Pancreas (tissue), 10 donors: ENCODE measurements around the gene TNS3. TPM values are rescaled to one million over a fixed set of nuclear protein-coding genes. Genes with fewer than 3 reads are reported as not detected.
"Not testable (repeated sequence)": the region's sequence is repeated elsewhere in the genome, so short reads cannot be mapped to it uniquely, and the experiment has no call there.

Experiments used
- ATAC-seq, 4 donors: fragments of 200-7000 bp; cut with Tn5 transposase; one replicate each; pipeline versions ENCODE4 v1.8.0 to v1.9.1; 2020; ENCODE audit warnings: mild to moderate bottlenecking in 4 of 4, moderate library complexity in 4 of 4
- DNase-seq, 6 donors: peaks; one replicate each; pipeline ENCODE4 v3.0.0-alpha.2; 2020
- FAIRE-seq: peaks from 2 replicates; lab custom pipeline; 2012; peaks lifted over from hg19 to GRCh38; lab: Jason Lieb, UNC
- H3K27ac ChIP-seq, 4 donors: fragments of 200-600 bp; sonication (generic); 1 replicate in 3 of 4; 2 replicates in 1 of 4; pipeline versions ENCODE4 v1.5.0 to v1.8.0; 2020
- H3K27me3 ChIP-seq, 4 donors: fragments of 200-600 bp; one replicate each; pipeline ENCODE4 v1.8.0; 2021
- H3K36me3 ChIP-seq, 3 donors: fragments of 200-600 bp; sonication (generic) in 1 of 3; one replicate each; pipeline versions ENCODE4 v1.5.0 to v1.8.0; 2020 to 2021
- H3K4me1 ChIP-seq, 3 donors: fragments of 200-600 bp; one replicate each; pipeline ENCODE4 v1.8.0; 2021
- H3K4me3 ChIP-seq, 4 donors: fragments of 200-600 bp; sonication (generic) in 2 of 4; one replicate each; pipeline versions ENCODE4 v1.5.0 to v1.8.0; 2020 to 2021
- H3K9me3 ChIP-seq, 4 donors: fragments of 200-600 bp; one replicate each; pipeline ENCODE4 v1.8.0; 2021
- WGBS, 2 donors: extraction: QIAGEN DNeasy Blood & Tissue Kit; methylation state at CpG; one replicate each; pipeline ENCODE4 v1.1.7; 2013; 5-methylcytosine and 5-hydroxymethylcytosine counted together
- intact Hi-C, 3 donors: fragments of 100-400 bp; cut with DNase I; formaldehyde crosslinking; loops; one replicate each; pipeline versions ENCODE4 v1.11.1 to v1.14.2; 2022
- polyA plus RNA-seq, 2 donors: library from polyadenylated mRNA; stranded (reverse); fragments of 200-250 nt; gene quantifications; one replicate each; pipeline ENCODE4 v1.2.3, GENCODE V29; 2013
- total RNA-seq, 6 donors: library from RNA; stranded (reverse); fragmentation: NEBNext Ultra II Directional in 4 of 6; extraction: Animal tissue kit (Norgen Biotek cat#: 25700) in 4 of 6; gene quantifications; one replicate each; pipeline versions ENCODE4 v1.2.1 to v1.2.4, GENCODE V29; 2021 to 2023
- TF ChIP-seq, protein P1 (sequence below), 4 donors: fragments of 200-600 bp; sonication (generic) in 3 of 4; IDR thresholded peaks; one replicate each; pipeline versions ENCODE4 v1.5.0 to v1.8.0; 2021; ENCODE audit warnings: antibody characterized with exemption in 4 of 4
- donor health status: healthy with polysubstance abuse.
- donor health status: DM: no; HTN: no; CAD: no; lungs with moderate emphysema.
- donor health status: DM: no; HTN: no; CAD: no.
- donor health status: control.
- donor health status: control.
- donor health status: Bipolar disorder and iron deficiency.
- donor health status: DM: yes; HTN: yes; CAD: no.
- donor health status: DM: no; HTN: no; CAD: no.
- donor health status: DM: no; HTN: no; CAD: no.
- donor health status: DM: yes; HTN: yes; CAD: no.

TNS3 gene
- total and polyA plus RNA-seq, 8 donors = 28.0 to 125 (median 91.2) TPM

DNA sequence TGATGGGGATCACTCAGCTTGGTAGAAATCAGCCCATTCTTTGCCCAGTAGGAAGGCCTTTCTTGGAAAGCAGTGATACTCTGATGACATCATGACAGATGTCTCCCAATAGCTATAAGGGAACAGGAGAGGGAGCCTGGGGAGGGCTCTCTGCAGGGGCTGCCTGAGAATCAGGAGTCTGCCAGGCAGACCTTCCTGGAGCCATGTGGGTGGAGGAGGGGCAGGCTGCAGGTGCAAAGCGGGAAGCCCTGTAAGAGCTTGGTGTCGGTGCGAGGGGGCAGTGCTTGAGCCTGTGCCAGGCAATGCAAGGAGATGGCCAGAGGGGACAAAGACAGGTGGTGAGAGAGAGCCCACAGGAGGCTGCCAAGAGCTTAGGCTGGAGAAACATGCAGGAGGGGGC is 5.0 kb upstream of the TNS3 start:
- H3K4me3 ChIP-seq = no peak overlapping the region
- DNase-seq = peak in 1 of 6 donors; percentile 58
- peak in 1 of 4 donors; percentile 8 for ATAC-seq
- no peak for FAIRE-seq
- no peak overlapping the region for H3K27ac ChIP-seq
- TF ChIP-seq, protein P1, sequence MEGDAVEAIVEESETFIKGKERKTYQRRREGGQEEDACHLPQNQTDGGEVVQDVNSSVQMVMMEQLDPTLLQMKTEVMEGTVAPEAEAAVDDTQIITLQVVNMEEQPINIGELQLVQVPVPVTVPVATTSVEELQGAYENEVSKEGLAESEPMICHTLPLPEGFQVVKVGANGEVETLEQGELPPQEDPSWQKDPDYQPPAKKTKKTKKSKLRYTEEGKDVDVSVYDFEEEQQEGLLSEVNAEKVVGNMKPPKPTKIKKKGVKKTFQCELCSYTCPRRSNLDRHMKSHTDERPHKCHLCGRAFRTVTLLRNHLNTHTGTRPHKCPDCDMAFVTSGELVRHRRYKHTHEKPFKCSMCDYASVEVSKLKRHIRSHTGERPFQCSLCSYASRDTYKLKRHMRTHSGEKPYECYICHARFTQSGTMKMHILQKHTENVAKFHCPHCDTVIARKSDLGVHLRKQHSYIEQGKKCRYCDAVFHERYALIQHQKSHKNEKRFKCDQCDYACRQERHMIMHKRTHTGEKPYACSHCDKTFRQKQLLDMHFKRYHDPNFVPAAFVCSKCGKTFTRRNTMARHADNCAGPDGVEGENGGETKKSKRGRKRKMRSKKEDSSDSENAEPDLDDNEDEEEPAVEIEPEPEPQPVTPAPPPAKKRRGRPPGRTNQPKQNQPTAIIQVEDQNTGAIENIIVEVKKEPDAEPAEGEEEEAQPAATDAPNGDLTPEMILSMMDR (IDR thresholded peaks at IDR 0.05) = no peak
- H3K4me1 ChIP-seq = peaks cover 0 to 3% (median 0%) of the 10 kb centered on the region in 3 donors
- WGBS, 2 donors = 75 to 76% methylated on average over 3 of the region's 3 CpGs
- no peaks in the 10 kb centered on the region for H3K27me3 ChIP-seq
- no peaks in the 10 kb centered on the region for H3K36me3 ChIP-seq
- no peaks in the 10 kb centered on the region for H3K9me3 ChIP-seq
- intact Hi-C loops = no loop called here

DNA sequence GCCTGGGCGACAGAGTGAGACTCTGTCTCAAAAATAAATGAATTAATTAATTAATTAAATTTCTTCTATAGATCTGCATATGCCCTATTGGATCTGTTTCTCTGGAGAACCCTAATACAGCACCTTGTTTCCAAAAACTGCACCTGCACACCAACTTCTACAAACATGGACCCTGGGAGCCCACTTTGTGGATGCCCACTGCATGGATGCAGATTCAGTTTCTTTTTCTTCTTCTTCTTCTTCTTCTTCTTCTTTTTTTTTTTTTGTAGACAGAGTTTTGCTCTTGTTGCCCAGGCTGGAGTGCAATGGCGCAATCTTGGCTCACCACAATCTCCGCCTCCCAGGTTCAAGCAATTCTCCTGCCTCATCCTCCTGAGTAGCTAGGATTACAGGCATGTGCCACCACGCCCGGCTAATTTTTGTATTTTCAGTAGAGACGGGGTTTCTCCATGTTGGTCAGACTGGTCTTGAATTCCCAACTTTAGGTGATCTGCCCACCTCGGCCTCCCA is 4.3 kb upstream of the TNS3 start:
- H3K9me3 ChIP-seq, H3K27me3 ChIP-seq, DNase-seq, intact Hi-C loops, ATAC-seq, H3K4me3 ChIP-seq, FAIRE-seq, H3K36me3 ChIP-seq, H3K27ac ChIP-seq, H3K4me1 ChIP-seq: not testable (repeated sequence)
- WGBS, 2 donors = 92 to 95% methylated on average over 7 of the region's 7 CpGs

DNA sequence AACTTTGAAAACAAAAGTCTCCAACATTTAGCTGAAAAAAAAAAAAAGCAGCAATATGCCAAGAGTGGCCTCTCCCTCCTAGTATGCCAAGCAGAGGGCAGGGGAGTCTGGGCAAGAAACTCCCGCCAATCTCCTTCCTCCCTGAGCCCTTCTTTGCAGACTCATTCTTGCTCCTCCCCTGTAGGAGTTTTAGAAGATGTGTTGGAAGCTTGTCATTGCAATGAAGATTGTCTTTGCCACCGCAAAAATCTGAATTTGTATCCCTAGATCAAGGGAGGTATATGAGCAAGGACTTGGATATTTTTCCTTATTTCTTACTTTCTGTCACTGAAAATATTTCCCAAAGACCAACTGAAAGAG is 2.6 kb upstream of the TNS3 start:
- no peak for FAIRE-seq
- TF ChIP-seq, protein P1 (IDR thresholded peaks at IDR 0.05) = no peak
- peaks cover 0 to 12% (median 8%) of the 10 kb centered on the region in 3 donors for H3K4me1 ChIP-seq

DNA sequence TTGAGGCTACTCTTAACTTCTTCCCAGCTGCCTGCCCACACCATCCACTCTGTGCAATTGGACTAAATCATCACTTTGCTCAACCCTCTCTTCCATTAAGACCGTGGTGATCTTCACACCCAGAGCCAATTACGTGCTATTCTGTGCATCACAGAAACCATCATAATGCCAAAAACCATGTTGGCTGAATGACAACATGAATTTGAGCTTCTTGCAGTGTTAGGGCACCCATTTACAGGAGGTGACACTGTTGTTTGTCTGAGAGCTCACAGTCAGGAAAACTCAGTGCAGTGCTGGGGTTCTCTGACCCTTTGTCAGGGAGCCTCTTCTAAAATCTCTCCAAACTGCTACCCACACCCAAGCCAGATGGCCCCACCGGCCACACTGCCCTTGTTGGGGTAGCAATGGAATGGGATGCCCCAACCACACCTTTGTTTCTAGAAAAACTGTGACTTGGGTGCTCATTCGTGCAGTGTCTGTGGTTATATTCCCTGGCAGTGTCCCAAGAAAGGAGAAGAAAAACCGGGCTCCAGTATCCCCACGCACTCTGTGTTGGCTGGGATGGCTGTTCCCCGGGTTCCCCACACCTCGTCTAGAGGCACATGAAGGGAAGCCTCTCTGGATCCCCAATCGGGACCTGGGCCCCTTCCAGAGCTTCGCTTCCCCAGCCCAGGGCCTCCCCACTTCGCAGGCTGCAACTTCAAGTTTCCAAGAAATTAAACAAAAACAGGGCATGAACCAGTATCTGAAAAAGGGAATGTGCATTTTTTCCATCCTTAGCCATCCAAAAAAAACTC is 2.0 kb upstream of the TNS3 start:
- 81 to 86% methylated on average over 11 of the region's 11 CpGs for WGBS, 2 donors
- Histone ChIP-seq H3K36me3 (no peaks in the 10 kb centered on the region), H3K9me3 (no peaks in the 10 kb centered on the region), H3K4me3 (no peak overlapping the region), H3K27ac (no peak overlapping the region), H3K4me1 (peaks cover 5 to 17% (median 14%) of the 10 kb centered on the region in 3 donors), H3K27me3 (no peaks in the 10 kb centered on the region)
- ATAC-seq (no peak), FAIRE-seq (no peak), DNase-seq (peak in 1 of 6 donors; percentile 30)
- intact Hi-C loops = no loop called here
- TF ChIP-seq, protein P1 (IDR thresholded peaks at IDR 0.05) = no peak

More for the DNA sequence above, 2.6 kb upstream of the TNS3 start:
- Histone ChIP-seq H3K27ac (no peak overlapping the region), H3K9me3 (no peaks in the 10 kb centered on the region), H3K27me3 (no peaks in the 10 kb centered on the region), H3K36me3 (no peaks in the 10 kb centered on the region), H3K4me3 (no peak overlapping the region)
- peak in 1 of 6 donors; percentile 1 for DNase-seq
- intact Hi-C loops = no loop called here
- WGBS, 2 donors = 88 to 100% methylated on average over 2 of the region's 2 CpGs
- no peak for ATAC-seq

DNA sequence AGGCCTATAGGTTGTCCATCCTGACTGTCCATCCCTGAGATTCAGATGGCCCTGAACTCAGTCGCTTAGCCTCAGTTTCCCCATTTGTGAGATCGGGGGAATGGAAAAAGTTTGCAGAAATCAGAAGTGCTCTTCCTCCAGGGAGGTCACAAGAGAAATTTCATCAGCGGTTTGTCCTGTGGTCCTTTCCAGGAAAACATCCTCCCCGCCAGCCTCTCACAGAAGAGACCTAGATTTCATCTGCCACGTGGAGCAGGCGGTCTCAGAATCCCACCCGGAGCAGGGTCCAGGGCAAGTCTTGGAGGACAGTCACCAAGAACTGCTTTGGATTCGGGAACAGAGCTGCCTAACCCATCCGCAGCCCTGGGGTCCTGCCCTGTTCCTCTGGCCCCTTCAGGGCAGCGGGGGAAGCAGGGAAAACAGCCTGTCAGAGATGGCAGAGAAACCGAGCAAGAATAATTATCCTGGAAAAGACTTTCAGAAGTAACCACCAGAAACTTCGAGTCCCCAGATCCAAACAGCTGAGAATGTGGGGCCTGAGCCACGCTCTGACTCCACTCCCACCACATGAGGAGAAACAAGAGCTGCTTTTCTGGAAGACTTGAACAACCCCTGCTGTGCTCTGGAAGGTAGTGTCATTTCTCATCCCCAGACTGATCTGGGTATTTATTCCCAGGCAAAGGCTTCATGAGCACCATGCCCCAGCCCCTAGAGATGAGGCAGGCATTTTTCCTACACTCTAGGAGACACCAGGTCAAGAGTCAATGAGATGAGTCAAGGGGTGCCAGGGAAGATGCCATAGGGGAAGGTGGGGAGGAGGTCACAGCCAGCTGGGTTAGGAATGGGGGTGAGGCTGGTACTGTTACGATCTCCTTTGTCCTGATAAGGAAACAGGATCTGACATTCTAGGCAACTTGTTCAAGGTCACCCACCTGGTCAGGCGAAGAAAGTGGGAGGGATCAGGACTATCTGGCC is 1.1 kb upstream of the TNS3 start:
- intact Hi-C loops = no loop called here
- ATAC-seq = no peak
- DNase-seq = peak in 1 of 6 donors; percentile 30
- WGBS, 2 donors = 72 to 77% methylated on average over 15 of the region's 15 CpGs
- no peaks in the 10 kb centered on the region for H3K36me3 ChIP-seq
- no peak for FAIRE-seq
- TF ChIP-seq, protein P1 (IDR thresholded peaks at IDR 0.05) = no peak
- peak overlapping the region in 1 of 4 donors; percentile 76 for H3K4me3 ChIP-seq
- no peaks in the 10 kb centered on the region for H3K27me3 ChIP-seq
- peak overlapping the region in 1 of 4 donors; percentile 1 for H3K27ac ChIP-seq
- H3K9me3 ChIP-seq = no peaks in the 10 kb centered on the region
- peaks cover 7 to 23% (median 21%) of the 10 kb centered on the region in 3 donors for H3K4me1 ChIP-seq
